HG03342 (cell line): ENCODE data around the gene MCM9.
"Not testable (repeated sequence)": the region's sequence is repeated elsewhere in the genome, so short reads cannot be mapped to it uniquely, and the experiment has no call there.

Source experiments
- ATAC-seq: cut with Tn5 transposase; IDR thresholded peaks from one replicate; pipeline ENCODE4 v1.9.1; 2021; ENCODE audit warnings: mild to moderate bottlenecking, moderate library complexity; ENCODE audit not compliant: unreplicated experiment

The MCM9 gene

GRCh38 chr6:118869350-118869749, 65.6 kb downstream of the MCM9 start:
- no peak for ATAC-seq

- ATAC-seq: not testable (repeated sequence)
Measured at GRCh38 chr6:118868901-118869300, 66.1 kb downstream of the MCM9 start.

GRCh38 chr6:118867181-118867580, 67.8 kb downstream of the MCM9 start:
- no peak for ATAC-seq

GRCh38 chr6:118865100-118865391, 69.9 kb downstream of the MCM9 start:
- peak; percentile 25 for ATAC-seq

- ATAC-seq: peak; percentile 47
Measured at GRCh38 chr6:118864341-118865099, 70.4 kb downstream of the MCM9 start.

GRCh38 chr6:118862443-118862842, 72.5 kb downstream of the MCM9 start:
- ATAC-seq: no peak

- ATAC-seq: no peak
Measured at GRCh38 chr6:118860880-118861279, 74.1 kb downstream of the MCM9 start.

- ATAC-seq: no peak
Measured at GRCh38 chr6:118860363-118860762, 74.6 kb downstream of the MCM9 start.

- ATAC-seq: peak; percentile 50
Measured at GRCh38 chr6:118859517-118860064, 75.4 kb downstream of the MCM9 start.

- no peak for ATAC-seq
Measured at GRCh38 chr6:118856301-118856700, 78.7 kb downstream of the MCM9 start.

- no peak for ATAC-seq
Measured at GRCh38 chr6:118853408-118853807, 81.6 kb downstream of the MCM9 start.

GRCh38 chr6:118844915-118845314, 90.0 kb downstream of the MCM9 start:
- ATAC-seq: peak; percentile 51

- ATAC-seq: peak; percentile 92
Measured at GRCh38 chr6:118843685-118844390, 91.1 kb downstream of the MCM9 start.

GRCh38 chr6:118830691-118831090, 104.3 kb downstream of the MCM9 start:
- no peak for ATAC-seq

GRCh38 chr6:118829817-118830478, 105.0 kb downstream of the MCM9 start:
- no peak for ATAC-seq

GRCh38 chr6:118826096-118826495, 108.9 kb downstream of the MCM9 start:
- ATAC-seq: no peak

GRCh38 chr6:118825661-118826060, 109.3 kb downstream of the MCM9 start:
- ATAC-seq: no peak

GRCh38 chr6:118815495-118815894, 119.5 kb downstream of the MCM9 start:
- no peak for ATAC-seq

- no peak for ATAC-seq
Measured at GRCh38 chr6:118813775-118814174, 121.2 kb downstream of the MCM9 start.

GRCh38 chr6:118812970-118813369, 122.0 kb downstream of the MCM9 start:
- no peak for ATAC-seq

- ATAC-seq: peak; percentile 67
Measured at GRCh38 chr6:118810420-118811027, 124.4 kb downstream of the MCM9 start.
